HG03097 (cell line): ENCODE data around the gene DOCK11.

Source experiments
- ATAC-seq: cut with Tn5 transposase; IDR thresholded peaks from one replicate; pipeline ENCODE4 v1.9.1; 2021; ENCODE audit not compliant: unreplicated experiment, low FRiP score

The DOCK11 gene

DNA sequence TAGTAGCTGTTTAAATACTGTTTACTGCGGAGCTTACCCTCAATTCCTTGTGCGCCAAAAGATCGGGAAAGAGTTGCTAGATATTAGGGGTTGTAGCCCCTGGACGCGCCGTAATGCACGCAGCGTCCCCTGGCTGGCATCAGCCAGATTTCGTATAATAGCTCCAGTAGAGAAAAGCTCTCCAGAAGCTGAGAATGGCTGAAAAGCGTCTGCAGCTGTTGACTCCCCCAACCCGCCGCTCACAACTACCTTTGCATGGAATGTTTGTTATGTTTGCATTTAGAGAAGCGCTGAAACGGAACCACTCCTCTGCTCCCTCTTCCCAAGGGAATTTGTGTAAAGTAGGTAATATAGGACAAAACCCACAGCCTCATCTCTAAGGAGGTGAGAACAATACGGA lies 3.7 kb downstream of the DOCK11 start:
- ATAC-seq: no peak

DNA sequence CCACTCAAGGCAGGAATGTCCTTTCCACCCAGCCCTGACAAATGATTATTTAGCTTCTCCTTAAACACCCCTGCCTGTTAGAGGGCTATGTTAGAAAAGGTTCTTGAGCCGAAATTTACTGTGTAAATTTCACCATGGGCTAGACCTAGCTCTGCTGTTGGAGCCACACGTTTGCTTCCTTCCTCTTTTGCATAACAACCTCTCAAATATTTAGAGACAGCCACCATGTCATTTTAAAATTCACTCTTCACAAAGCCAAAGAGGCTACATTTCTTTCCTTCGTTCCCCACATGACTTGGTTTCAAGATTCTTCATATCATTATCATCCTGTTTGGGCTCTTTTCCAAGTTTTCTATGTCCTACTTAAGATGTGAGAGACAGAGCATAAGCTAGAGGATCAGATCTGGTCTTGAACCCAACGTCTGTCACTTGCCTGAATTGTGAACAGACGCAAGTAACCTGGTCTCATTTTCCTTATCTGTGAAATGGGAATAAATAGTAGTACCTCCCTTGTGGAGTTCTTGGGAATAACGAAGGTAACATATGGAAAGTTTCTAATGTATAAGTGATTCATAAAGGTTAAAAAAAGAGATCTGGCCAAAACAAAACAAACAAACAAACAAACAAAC lies 6.7 kb downstream of the DOCK11 start:
- ATAC-seq: no peak

DNA sequence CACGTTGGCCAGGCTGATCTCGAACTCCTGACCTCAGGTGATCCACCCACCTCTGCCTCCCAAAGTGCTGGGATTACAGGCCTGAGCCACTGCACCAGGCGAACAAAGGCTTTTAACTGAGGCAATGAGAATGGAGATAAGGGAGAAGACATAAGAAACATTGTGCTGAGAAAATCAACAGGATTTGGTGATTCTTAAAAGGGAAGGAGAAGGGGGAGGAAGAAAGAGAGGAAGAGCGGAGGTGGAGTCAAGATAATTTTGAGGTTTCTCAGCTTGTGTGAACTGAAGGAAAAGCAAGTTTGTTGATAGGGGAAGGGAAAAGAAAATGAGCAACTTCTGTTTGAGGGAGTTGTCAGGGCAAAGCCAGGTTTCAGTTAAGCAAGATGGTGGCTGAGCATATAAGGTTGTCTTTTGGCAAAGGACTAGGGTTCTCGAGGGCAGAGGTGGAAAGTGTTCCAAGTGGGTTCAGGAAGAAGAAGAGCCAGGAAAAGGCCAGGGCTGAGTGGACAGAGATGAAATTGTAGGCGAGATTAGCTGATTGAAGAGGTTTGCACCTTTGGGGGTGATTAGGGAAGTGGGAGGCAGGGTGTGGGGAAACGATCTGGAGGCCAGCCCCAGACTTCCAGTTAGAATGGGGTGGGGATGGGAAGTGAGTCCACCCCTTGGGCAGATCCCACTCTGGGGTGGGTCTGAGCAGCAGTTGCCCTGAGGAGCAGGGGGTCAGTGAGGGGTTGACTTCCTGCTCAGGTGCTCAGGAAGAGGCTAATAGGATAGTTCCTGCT lies 7.8 kb downstream of the DOCK11 start:
- no peak for ATAC-seq

DNA sequence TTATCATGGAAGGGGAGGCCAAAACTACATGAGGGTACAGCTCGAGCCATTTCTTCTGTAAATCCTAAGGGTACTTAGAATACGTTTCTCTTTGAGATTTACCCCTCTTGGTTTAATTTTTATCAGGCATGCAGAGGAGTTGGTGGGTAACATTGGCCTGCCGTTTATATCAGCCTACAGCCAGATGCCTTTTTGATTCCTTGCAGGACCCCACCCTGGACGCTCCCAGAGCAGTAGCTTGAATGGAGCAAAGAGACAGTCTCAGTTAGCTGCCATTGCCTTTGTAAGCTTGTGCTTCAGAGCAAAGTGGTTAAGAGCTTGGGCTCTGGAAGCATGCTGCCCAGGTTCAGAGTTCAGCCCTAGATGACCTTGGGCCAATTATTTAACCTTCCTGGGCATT lies 9.0 kb downstream of the DOCK11 start:
- no peak for ATAC-seq

DNA sequence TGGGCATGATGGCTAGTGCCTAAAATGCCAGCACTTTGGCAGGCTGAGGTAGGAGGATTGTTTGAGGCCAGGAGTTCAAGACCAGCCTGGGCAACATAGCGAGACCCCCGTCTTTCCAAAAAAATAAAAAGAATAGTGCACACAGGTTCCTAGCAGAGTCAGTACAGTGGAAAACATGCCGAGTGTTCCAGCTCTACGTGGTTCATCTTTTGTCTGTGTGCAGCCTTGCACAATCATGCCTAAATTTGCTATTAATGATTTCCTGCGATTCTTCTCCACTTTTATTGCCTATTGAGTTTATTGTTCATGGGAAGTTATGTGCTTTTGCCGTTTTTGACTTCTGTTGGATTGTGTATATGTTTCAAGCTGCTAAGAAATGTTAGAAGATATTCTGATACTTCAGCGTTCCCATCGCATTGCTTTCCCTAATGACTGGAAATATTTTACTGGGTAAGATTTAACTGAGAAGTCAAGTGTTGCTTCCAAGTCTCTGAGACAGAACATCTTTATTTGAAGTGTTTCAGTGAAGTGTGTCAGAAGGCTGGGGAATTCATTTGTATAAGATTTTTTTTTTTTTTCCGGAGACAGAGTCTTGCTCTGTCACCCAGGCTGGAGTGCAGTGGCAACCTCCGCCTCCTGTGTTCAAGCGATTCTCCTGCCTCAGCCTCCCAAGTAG lies 11.3 kb downstream of the DOCK11 start:
- ATAC-seq: no peak

DNA sequence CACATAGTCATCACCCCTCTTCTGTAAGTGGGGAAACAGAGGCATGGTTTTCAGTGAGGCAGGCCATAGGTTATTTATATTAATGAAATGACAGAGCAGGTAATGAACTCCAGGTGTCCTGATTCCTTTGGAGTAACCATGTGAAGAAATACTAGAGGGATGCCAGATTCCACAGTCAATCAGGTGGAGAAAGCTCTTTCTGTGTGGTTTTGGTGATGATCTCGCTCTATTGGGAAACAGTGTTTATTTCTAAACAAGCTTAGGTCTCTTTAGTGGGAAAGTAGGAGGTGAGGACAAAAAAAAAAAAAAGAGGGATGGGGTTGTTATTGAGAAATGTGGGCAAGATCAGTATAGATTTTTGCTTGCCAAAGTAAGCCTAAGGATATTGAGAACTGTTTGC lies 12.2 kb downstream of the DOCK11 start:
- no peak for ATAC-seq

DNA sequence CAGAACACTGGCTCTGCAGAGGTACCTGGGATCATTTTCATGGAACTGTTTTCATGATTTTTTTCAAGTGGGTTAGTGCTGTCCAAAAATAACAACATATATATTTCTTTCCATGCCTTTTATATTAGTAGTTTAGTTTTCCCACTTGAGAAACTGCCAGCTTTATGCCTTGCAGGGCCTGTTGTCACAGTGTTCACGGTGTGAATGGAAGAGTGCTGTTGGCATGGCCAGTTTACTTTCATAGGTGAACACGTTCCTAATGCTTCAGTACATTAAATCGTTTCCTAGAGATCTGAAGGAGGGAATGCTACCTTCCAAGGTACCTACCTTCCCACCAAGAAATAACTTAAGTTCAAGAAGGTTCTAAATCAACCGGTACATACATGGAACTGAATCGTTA lies 12.6 kb downstream of the DOCK11 start:
- ATAC-seq: no peak

DNA sequence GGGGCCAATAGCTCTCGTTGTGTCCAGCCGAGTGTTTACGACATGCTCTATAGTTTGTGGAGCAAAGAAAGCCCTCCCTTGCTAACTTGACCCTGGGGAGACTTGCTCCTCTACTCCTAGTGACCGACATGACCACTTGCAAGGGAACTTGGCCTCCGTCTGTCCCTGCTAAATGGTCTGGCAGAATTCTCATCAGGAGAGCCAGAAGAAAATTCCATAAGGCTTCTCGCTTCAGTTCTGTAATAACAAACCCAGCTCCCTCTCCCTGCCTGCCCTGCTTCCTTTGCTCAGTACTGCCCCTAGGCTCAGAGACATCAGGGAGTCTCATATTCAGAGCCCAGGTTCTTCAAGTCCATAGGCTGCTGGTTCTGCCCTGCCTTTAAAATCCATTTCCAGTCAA lies 13.0 kb downstream of the DOCK11 start:
- no peak for ATAC-seq

DNA sequence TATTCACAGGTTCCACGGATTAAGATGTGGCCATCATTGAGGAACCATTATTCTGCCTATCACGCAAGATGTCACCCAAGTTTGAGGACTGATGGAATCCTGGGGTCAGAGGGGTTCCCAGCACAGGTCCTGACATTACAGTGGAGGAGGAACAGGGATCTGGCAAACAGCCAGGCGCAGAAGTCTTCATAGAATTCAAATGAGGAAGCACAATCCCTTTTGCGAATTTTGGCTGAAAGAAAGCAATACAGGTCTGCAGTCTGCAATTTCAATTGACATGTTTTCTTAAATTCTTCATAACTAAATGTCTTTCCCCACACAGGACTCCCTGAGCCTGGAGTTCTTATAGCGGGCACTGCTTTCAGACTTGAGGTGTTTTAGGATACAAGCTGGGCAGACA lies 14.5 kb downstream of the DOCK11 start:
- no peak for ATAC-seq

DNA sequence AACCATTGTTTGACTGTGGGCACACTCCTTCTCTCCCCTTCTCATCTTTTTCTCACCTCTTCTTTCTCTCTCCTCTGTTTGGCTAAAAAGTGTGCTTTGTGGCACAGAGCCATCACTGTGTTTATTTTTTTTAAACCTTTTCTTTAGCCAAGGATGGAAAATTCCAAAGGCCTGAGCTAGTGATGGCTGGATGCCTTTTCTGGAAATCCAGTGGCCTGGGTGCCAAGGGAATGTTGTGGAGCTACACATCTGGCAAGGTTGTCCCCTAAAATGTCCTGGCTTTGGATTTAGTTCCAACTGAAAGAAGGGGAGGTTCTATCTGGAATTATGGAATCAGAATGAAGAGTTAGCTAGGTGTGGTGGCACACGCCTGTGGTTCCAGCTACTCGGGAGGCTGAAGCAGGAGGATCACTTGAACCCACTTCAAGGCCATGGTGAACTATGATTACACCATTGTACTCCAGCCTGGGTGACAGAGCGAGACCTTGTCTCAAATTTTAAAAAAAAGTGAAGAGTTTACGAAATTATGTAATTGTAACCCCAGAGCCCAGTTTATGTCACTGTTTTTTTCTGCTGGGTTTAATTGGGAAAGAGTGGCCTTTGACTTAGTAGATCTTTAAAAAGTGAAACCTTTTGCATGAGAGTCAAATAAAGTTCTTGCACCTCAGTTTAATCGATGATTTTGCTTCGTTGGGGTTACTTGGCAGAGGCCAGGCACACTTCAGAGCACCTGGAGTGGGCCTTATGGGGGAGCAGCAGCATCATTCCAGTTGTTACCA lies 17.7 kb downstream of the DOCK11 start:
- no peak for ATAC-seq

DNA sequence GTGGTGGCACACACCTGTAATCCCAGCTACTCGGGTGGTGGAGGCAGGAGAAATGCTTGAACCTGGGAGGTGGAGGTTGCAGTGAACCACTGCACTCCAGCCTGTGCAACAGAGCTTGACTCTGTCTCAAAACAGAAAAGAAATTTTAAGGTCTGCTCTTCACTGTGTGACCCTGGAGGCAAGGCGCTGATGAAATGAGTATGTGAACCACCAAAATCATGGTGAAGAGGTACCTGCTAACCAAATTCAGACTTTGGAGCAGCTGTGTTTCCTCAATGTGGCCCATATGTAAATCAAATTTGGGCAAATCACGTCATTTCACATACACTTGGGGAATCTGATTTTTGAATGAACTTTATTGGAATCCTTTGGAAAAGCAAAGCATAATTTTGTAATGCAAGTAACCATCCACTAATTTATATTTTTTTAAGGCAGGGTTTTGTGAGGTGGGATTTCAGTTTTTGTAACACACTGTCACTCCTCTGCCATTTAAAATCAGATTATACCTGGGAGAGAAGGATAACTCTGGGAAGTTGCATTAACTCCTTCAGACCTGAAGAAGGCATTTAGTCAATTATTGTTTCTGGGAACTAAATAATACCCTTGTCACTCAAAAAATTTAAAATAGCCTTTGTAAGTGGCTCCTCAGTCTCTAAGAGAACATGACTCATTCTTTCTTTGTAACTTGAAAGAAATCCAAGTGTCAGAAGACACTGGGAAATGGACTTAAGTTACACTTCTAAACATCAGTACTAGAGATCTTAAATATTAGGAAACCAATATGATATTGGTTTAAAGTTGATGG lies 24.0 kb downstream of the DOCK11 start:
- ATAC-seq: no peak

DNA sequence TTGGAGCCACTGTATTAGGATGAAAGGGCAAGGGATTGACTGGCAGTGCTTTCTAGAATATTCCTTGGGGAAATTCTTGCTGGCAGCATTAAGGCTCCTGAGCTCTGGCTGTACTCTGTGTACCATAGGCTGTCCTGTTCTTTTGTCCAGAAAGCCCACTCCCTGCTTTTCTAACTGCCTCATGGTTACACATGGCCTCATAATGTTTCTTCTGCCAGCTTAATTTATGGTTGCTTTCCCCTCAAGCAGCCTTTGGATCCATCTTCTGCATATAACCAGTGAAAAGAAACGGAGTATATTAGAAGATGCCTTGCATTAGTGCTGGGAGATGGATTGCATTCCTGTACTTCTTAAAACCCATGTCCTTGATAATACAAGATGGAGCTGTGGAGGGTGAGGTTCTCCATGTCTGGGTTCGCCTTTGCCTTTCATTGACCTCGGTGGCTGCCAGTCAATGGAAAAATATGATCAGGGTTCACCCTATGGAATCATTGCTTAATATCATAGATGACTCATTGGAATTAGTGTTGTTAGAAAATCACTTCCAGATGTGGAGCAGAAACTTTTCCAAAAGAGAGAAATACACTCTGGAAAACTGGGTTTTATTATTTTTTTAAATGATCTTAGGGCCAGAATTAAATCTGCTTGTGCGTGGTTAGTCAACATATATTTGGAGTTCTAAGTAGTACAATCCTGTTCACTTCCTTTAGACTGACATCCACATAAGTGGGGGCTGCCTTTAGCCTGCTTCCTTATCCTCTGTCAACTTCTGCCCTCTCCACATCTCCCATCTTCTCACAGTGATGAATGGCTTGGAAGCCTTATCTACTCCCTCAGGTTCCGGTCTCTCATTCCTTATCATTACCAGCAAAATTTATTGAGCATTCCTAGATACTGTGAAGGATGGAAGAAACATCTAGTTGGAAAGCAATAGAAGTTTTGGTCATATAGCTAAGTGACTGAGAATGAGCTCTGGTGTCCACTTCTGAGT lies 24.9 kb downstream of the DOCK11 start:
- no peak for ATAC-seq

DNA sequence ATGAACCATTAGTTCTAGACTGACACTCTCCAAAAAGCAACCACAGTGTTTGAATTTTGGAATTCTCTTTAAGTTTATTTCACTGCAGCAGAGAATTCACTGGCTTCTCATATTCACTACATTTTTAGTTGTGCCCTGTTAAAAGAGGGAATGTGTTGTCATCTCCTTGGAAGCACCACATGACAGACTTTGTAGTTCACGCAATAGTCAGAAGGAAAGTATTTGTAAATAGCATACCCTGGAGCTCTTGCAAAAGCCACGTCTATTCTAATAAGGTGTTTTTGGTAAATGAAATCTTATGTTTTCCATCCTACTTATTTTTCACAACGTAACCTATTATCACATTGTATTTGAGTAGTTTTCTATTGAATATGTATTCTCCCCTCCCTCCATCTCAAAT lies 25.8 kb downstream of the DOCK11 start:
- ATAC-seq: no peak

DNA sequence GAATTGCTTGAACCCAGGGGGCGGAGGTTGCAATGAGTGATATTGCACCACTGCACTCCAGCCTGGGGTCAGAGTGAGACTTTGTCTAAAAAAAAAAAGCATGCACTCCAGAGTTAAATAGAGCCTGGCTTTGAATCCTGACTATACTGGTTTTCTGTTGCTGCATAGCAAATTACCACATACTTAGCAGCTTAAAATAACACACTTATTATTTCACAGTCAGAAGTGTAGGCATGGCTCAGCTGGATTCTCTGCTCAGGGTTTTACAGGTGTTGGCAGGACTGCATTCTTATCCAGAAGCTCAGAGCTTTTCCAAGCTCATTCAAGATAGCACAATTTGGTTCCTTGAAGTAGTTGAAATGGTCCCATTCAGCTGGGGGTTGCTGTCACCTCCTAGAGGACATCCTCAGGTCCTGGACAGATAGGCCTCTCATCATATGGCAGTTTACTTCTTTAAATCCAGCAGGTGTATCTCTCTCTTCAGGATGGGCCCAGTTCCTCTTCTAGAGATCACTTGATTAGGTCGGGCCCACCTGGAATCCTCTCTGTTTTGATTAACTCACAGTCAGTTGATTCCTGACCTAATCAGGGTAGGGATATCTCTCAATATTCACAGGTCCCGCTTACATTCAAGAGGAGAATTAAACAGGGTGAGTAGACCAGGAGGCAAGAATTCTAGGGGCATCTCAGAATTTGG lies 26.8 kb downstream of the DOCK11 start:
- ATAC-seq: no peak

DNA sequence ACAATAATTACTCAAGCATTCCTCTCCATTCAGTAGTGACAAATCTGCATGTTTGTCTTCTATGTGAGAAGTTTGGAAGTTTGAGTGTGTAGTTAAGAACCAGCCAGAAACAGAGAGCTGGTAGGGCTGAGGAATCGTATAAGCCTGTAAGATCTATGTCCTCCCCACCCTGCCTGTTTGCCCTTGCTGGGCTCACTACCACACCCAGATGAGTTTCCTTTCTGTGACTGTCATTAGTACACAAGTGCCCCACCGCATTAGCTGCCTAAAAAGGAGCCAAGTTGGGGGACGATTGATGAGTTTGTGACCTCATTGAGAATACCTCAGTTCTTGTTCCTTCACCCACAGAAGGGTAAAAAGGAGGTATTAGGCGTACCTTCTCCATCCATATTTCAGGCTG lies 28.3 kb downstream of the DOCK11 start:
- ATAC-seq: no peak

DNA sequence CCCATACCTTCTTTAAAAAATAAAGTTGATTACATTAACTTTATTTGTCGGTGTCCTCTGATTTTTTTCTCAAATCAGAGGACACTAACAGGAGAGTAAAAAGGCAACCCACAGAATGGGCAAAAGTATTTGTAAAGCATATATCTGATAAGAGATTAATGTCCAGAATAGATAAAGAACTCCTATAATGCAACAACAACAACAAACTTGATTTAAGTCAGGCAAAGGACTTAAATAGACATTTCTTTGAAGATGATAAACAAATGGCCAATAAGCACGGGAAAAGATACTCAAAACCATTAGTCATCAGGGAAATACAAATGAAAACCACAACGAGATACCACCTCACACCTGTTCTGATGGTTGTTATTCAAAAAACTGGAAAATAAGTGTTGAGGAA lies 28.7 kb downstream of the DOCK11 start:
- no peak for ATAC-seq

DNA sequence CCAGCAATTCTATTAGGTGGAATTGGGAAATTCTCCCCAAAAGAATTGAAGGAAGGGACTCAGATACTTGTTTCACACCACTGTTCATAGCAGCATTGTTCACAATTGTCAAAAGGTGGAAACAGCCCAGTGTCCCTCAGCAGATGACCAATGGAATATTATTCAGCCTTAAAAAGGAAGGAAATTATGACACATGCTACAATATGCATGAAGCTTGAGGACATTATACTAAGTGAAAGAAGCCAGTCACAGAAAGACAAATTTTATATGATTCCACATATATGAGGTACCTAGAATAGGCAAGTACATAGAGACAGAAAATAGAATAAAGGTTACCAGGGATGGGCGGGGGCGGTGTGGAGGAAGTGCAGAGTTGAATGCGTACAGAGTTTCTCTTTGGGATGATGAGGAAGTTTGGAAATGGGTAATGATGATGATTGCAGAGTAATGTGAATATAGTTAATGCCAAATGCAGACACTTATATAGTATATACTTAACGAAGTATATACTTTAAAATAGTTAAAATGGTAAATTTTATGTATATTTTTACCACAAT lies 29.6 kb downstream of the DOCK11 start:
- ATAC-seq: no peak

DNA sequence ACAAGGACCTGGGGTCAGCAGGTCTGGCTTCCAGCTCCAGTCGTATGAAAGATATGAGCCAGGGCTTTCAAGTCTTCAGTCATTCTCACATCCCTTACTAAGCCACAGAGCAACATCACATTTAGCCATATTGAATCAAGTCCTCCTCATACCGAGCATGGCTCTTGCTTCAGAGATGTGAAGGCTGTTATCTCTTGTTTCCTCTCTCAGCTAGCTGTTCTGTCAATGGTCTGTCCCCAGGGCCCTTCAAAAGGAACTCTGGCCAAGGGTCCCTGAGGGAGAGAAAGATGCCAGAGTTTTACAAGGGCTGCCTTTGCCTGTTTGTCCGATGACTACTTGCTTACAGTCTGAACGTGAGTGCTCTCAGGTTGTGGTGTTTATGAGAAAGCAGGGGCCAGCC lies 30.5 kb downstream of the DOCK11 start:
- no peak for ATAC-seq
